CD4-positive, alpha-beta T cell treated with Interleukin-15 for 4 hours (primary cell): ENCODE data around the gene CST6.
"Not testable (repeated sequence)": the region's sequence is repeated elsewhere in the genome, so short reads cannot be mapped to it uniquely, and the experiment has no call there.

Experiments
- DNase-seq: peaks from one replicate; pipeline ENCODE4 v3.0.0-alpha.2; 2020; ENCODE audit warnings: low spot score

Gene CST6

DNA sequence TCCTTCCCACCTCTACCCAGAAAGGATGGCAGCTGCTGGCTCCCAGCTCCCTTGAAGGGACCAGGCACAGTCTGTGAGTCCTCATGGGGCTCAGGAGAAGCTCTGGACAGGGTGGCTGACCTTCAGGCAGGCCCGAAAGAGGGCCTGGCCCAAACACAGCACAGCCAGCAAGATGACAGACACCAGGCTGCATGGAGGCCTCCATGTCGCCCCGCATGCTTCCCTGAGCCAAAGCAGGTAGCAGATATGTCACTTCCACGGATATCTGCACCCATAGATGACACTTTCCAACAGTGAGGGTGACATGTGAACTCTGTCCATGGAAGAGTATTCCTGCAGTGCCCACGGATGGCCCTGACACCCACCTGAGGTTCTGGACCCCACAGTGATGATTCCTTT, 28.2 kb upstream of the CST6 start:
- no peak for DNase-seq

- DNase-seq = no peak
Observed at GRCh38 chr11:65987336-65987735, 24.5 kb upstream of the CST6 start.

DNA sequence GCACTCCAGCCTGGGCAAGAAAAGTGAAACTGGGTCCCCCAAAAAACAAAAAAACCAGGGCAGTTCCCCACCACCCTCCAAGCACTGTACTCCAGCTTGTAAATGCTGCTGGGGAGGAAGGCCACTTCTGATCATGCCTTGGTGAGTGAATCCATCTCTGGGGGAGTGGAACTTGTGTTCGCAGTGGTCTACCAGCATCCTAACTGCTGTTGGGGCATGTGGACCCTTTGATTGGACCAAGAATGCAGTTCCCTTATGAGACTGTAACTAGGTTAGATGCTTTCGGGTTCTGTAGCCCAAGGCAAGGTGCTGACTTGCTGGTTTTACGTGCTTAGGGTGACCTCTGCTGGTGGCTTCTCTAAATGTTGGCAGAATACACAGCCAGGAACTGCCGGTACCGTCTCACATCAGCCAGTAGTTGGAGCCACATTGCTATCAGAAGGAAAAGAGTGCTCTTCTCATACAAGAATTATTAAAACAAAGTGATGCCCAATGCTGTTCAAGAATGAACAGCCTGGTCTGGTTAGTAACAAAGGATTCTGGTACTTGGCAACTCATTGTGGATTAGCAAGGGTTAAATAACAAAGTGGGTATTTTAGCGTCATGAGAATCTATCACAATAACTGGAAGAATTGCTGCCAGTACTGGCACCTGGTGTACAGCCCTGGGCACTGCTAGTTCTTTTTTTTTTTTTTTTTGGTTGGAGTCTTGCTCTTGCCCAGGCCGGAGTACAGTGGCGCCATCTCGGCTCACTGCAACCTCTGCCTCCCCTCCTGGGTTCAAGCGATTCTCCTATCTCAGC, 22.8 kb upstream of the CST6 start:
- DNase-seq = peak; percentile 96

- DNase-seq = no peak
Observed at GRCh38 chr11:65992056-65992455, 19.8 kb upstream of the CST6 start.

DNA sequence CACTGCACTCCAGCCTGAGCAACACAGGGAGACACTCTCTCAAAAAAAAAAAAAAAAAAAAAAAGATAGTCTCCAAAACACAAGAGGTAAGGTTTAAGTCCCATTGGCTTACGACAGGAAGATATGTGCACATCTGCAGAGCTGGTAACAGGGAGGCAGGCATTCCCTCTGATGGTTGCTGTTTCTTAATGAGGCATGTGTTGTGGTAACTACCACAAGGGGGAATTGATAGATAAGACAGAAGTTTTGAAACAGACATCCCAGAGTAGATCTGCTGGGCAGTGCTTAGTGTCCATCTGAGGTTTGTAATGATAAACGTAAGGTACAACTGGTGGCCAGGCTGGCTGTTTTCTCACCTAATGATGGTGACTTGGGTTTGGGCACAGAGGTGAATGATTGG, 14.5 kb upstream of the CST6 start:
- DNase-seq = no peak

GRCh38 chr11:66001942-66002647, 9.7 kb upstream of the CST6 start, which contains the start of the genes BANF1 and EIF1AD:
Gene BANF1 (plus strand): TSS chr11:66002503. CDS start chr11:66003251, 748 bp downstream.
Gene EIF1AD (minus strand): TSS chr11:66002157. CDS start chr11:66000389, 1,768 bp downstream.
- peak; percentile 95 for DNase-seq

- DNase-seq = no peak
Observed at GRCh38 chr11:66002648-66003225, 9.1 kb upstream of the CST6 start.

GRCh38 chr11:66003291-66003690, 8.5 kb upstream of the CST6 start:
- no peak for DNase-seq

DNA sequence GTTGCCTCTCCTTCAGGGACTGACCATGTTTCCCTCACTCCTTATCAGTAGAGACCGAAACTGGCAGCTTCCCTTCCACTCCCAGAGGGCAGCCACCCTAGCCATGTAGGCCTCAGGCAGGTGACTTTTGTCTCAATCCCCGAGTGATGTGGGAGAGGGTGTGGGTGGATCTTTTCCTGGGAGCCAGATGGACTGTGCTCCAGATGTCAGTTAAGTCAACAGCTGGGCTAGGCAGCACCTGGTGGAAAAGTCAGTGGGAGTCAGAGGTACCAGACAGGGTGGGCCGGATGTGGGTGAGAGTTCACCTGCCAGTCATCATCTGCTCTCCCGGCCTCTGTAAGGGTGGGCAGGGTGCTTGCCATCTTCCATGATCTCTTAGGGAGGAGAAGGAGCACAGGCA, 7.6 kb upstream of the CST6 start:
- DNase-seq = no peak

DNA sequence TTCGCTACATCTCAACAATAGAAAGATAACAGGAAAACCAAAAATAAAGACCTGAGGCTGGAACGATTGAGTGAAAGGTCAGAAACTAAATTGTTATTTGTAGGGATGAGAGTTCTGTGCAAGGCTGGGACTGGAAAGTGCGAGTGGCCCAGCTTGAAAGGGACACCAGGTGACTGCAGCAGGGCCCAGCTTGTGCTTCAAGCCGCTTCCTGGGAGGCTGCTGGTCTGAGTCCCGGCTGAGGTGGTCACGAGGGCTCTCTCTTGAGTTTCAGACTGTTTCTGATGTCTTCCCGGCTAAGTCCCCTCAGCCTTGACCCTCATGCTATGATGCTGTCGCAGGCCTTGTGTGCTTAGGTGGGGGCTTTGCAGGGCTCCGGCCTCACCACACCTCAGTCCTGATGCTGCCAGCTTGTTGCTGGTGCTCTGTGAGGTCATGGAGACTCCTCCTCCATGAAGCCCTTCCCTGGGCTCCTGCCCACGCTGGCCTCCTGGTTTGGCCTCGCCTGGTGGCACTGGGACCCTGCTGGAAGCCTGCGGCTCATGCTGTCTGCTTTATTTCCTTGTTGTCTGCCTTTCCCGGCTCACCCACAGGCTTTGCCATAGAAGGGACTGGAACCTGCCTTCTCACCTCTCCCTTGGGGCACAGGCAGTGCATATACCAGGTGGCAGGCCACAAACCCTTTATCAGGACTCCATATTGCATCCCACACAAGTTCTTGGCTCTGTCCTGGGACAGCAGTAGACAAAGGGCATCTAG, 5.5 kb upstream of the CST6 start:
- no peak for DNase-seq

DNA sequence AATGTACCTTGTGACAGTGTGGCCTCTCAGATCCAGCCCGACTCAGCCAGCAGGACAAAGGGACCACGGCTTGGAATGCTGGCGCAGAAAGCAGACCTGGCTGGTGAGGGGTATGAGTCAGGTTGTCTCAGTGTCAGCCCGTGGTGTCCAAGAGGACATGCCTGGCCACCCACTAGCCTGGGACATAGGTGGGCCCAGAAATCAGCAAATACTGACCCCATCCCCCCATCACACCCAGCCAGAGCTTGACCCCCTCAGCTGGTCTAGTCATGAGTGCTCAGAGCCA, 5.0 kb upstream of the CST6 start:
- DNase-seq = no peak

DNA sequence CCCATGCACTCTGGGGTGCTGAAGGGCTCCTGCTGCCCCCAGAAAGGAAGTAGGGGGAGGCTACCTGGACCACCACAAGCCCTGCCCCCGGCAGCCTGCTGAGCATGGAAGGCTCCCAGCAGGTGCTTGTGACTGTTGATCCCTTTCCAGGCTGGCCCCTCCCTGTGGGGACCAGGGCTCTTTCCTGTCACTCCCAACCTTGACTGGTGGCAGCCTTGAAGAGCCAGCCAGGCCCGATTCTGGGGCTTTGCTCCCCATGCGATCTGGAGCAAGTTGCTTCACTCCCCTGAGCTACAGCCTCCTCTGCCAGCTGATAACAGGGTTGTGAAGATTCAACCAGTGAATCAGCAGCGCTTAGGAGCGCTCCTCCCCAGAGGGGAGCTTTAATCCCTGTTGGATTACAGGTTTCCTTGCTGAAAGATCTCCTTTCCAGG, 4.6 kb upstream of the CST6 start:
- DNase-seq = no peak

DNA sequence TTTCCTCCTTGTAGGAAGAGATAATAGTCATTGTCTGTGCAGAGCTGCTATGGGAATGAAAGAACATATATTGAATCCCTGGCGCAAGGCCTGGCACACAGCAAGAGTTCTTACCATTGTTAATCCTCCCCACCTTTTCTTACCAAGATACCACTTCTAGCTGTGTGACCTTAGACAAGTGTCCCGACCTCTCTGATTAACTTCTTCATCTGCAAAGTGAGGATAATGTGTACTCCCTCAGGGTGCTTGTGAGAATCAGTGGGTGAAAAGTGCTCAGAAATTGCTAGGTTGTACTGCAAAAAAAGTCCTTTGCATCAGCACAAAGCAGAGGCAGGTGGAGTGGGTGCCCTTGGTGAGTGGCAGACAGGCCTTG, 3.7 kb upstream of the CST6 start:
- no peak for DNase-seq

DNA sequence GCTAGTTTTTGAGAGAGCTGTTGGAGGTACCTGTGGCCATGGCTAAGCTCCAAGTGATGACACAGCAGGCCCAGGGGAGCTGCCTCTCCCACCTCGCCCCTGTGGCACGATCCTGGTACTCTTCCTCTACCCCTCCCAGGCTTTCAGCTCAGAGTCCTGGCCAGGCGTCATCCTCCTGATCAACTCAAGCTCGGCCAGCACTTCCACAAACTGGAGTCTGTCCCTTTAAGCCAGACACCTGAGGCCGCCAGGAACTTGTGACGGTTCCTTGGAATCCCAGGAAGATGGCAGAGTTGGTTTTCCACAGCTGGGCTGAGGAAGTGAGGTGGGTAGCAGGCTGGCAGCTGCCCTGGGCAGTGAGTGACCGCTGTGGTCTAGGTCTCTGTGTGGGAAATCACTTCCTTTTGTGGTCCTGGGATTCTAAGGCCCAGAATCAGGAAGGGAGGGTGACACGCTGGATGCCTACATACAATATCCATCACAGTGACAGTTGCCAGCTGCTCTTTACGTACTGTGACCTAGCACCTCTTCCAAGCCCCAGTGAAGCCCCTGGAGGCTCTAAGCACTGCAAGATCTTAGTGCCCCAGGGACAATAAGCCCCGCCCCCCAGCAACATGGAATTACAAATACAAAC, 3.2 kb upstream of the CST6 start:
- no peak for DNase-seq

- DNase-seq = not testable (repeated sequence)
Observed at GRCh38 chr11:66010036-66010435, 1.8 kb upstream of the CST6 start.

- no peak for DNase-seq
Observed at GRCh38 chr11:66011239-66011784, 496 bp upstream of the CST6 start.

- no peak for DNase-seq
Observed at GRCh38 chr11:66012371-66012945, 650 bp downstream of the CST6 start.

DNA sequence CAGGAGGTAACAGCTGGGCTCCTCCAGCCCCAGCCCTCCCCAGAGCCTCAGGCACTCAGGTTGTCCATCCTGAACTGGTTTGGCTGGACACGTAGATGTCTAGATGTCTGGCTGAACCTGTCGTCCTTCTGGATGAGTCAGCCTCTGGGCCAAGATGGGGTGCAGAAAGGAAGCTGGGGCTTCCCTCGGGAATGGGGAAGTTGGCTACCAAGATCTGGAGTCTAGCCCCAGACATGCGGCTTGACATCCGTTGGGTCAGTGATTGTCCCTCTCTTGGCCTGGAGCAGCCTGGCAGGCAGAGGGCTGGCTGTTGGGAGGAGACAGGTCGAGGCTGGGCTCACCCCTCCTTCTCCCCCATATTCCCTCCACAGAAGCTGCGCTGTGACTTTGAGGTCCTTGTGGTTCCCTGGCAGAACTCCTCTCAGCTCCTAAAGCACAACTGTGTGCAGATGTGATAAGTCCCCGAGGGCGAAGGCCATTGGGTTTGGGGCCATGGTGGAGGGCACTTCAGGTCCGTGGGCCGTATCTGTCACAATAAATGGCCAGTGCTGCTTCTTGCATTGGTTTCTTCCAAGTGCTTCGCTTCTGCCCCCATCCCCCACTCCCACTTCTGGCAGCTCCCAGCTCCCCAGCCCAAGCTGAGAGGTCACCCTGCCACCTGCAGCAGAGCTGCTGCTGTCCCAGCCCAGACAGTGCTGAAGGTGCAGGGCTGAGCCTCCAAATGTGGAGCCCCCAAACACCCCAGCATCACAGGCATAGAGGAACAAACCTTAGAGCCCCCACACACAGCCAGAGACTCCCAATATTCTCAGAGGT, 1.3 kb downstream of the CST6 start:
- DNase-seq = no peak

- DNase-seq = no peak
Observed at GRCh38 chr11:66013762-66014100, 1.9 kb downstream of the CST6 start.

DNA sequence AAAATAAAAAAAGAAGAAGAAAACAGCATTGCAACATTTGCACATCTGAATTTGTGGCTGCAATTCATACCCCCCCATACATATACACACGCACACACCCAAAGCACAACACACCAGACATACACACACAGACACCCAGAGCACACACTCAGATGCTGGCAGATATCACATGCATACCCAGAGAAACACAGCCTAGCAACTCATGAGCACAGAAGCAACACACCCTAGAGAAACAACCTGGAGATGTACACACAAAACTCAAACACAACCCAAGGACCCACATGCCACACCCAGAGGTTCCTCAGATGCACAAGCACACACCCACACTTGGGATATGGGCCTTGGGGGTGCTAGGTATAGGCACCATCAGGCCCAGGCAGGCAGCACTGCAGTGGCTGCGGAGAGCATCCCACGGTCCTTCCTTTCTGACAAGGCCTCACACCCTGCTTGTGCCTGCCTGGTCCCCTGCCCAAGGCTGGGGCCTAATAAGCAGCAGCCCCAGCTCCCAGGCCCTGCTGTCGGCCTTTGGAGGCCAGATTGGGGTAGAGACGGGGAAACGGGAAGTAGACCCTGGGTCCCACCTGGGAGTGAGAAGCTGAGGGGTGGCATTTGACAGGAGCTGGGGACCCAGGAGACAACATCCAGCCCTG, 3.1 kb downstream of the CST6 start:
- DNase-seq = no peak
